KMS-11 (cell line): Measurements from ENCODE around the gene PFDN6.
"Not testable (repeated sequence)": the region's sequence is repeated elsewhere in the genome, so short reads cannot be mapped to it uniquely, and the experiment has no call there.

Experiments
- H2AFZ ChIP-seq: fragments of 200-600 bp; sonication (generic); 2 replicates; pipeline ENCODE4 v1.6.1; 2016; ENCODE audit warnings: antibody characterized with exemption, mixed run types, low read depth
- H3K27ac ChIP-seq: fragments of 200-600 bp; sonication (generic); 2 replicates; pipeline ENCODE4 v1.6.1; 2016; ENCODE audit warnings: mild to moderate bottlenecking, mixed run types
- H3K27me3 ChIP-seq: fragments of 200-600 bp; sonication (generic); 2 replicates; pipeline ENCODE4 v1.6.1; 2017; ENCODE audit warnings: mild to moderate bottlenecking, low read depth, mixed run types, moderate library complexity; ENCODE audit not compliant: insufficient read depth
- H3K36me3 ChIP-seq: fragments of 200-600 bp; sonication (generic); 2 replicates; pipeline ENCODE4 v1.6.1; 2017; ENCODE audit warnings: mild to moderate bottlenecking, mixed run types; ENCODE audit not compliant: insufficient read depth
- H3K4me1 ChIP-seq: fragments of 200-600 bp; sonication (generic); 2 replicates; pipeline ENCODE4 v1.6.1; 2016; ENCODE audit warnings: mild to moderate bottlenecking, low read depth, mixed run types; ENCODE audit not compliant: poor library complexity, severe bottlenecking
- H3K4me2 ChIP-seq: fragments of 200-600 bp; sonication (generic); 2 replicates; pipeline ENCODE4 v1.7.0; 2016; ENCODE audit warnings: mild to moderate bottlenecking, mixed run types
- H3K4me3 ChIP-seq: fragments of 200-600 bp; sonication (generic); IDR thresholded peaks from 2 replicates; pipeline ENCODE4 v1.6.1; 2017; ENCODE audit warnings: low read depth, low read length, mixed read lengths; ENCODE audit not compliant: insufficient read depth
- H3K79me2 ChIP-seq: fragments of 200-600 bp; sonication (generic); 2 replicates; pipeline ENCODE4 v1.6.1; 2016; ENCODE audit warnings: low read depth, mixed run types; ENCODE audit not compliant: insufficient read depth
- H3K9ac ChIP-seq: fragments of 200-600 bp; sonication (generic); 2 replicates; pipeline ENCODE4 v1.6.1; 2016; ENCODE audit warnings: mild to moderate bottlenecking, mixed run types
- H4K20me1 ChIP-seq: fragments of 200-600 bp; sonication (generic); 2 replicates; pipeline ENCODE4 v1.6.1; 2016; ENCODE audit warnings: mild to moderate bottlenecking, mixed run types; ENCODE audit not compliant: insufficient read depth
- CTCF ChIP-seq: fragments of 200-600 bp; sonication (generic); conservative IDR thresholded peaks from 2 replicates; pipeline ENCODE4 v1.6.1; 2017; ENCODE audit warnings: low read depth, mild to moderate bottlenecking, antibody characterized with exemption, low read length, moderate library complexity, mixed read lengths

The PFDN6 gene

GRCh38 chr6:33251395-33252012, 37.9 kb upstream of the PFDN6 start:
- H3K9ac ChIP-seq = no peak overlapping the region
- peaks cover 9% of the 10 kb centered on the region for H3K4me1 ChIP-seq
- no peak for TF ChIP-seq CTCF
- no peaks in the 10 kb centered on the region for H3K36me3 ChIP-seq
- H3K79me2 ChIP-seq = no peaks in the 10 kb centered on the region
- no peak overlapping the region for H2AFZ ChIP-seq
- H3K27ac ChIP-seq = no peak overlapping the region
- no peaks in the 10 kb centered on the region for H3K27me3 ChIP-seq
- no peak overlapping the region for H3K4me2 ChIP-seq
- H3K4me3 ChIP-seq = no peak overlapping the region
- no peaks in the 10 kb centered on the region for H4K20me1 ChIP-seq

- no peak for TF ChIP-seq CTCF
- Histone ChIP-seq H3K4me3 (no peak overlapping the region), H3K27ac (no peak overlapping the region), H2AFZ (no peak overlapping the region), H3K4me1 (peaks cover 9% of the 10 kb centered on the region), H3K36me3 (no peaks in the 10 kb centered on the region), H3K4me2 (no peak overlapping the region), H3K79me2 (no peaks in the 10 kb centered on the region), H3K9ac (no peak overlapping the region), H4K20me1 (no peaks in the 10 kb centered on the region), H3K27me3 (no peaks in the 10 kb centered on the region)
These were observed 36.6 kb upstream of the PFDN6 start for GRCh38 chr6:33252759-33253158.

GRCh38 chr6:33254591-33254990, 34.8 kb upstream of the PFDN6 start:
- TF ChIP-seq CTCF = no peak
- no peaks in the 10 kb centered on the region for H4K20me1 ChIP-seq
- H3K4me1 ChIP-seq = peaks cover 9% of the 10 kb centered on the region
- no peak overlapping the region for H3K27ac ChIP-seq
- H3K9ac ChIP-seq = no peak overlapping the region
- H3K4me3 ChIP-seq = no peak overlapping the region
- H3K79me2 ChIP-seq = no peaks in the 10 kb centered on the region
- no peaks in the 10 kb centered on the region for H3K36me3 ChIP-seq
- H3K27me3 ChIP-seq = no peaks in the 10 kb centered on the region
- H2AFZ ChIP-seq = no peak overlapping the region
- H3K4me2 ChIP-seq = no peak overlapping the region

GRCh38 chr6:33259032-33259431, 30.4 kb upstream of the PFDN6 start:
- Histone ChIP-seq H3K79me2 (no peaks in the 10 kb centered on the region), H3K36me3 (no peaks in the 10 kb centered on the region; the same call in 1 of the 2 replicates), H3K27me3 (no peaks in the 10 kb centered on the region), H2AFZ (no peak overlapping the region), H4K20me1 (no peaks in the 10 kb centered on the region), H3K27ac (no peak overlapping the region), H3K4me2 (no peak overlapping the region), H3K9ac (no peak overlapping the region), H3K4me3 (no peak overlapping the region), H3K4me1 (no peaks in the 10 kb centered on the region)
- no peak for TF ChIP-seq CTCF

- H3K9ac ChIP-seq, H3K27ac ChIP-seq, H3K27me3 ChIP-seq, H3K36me3 ChIP-seq, H3K4me2 ChIP-seq, H2AFZ ChIP-seq, H3K4me1 ChIP-seq, H3K4me3 ChIP-seq, H4K20me1 ChIP-seq, H3K79me2 ChIP-seq: not testable (repeated sequence)
These were observed 26.9 kb upstream of the PFDN6 start for GRCh38 chr6:33262490-33262889.
